Sigmoid colon (tissue), 4 donors: ENCODE measurements around the gene CXCL5.

Experiments
- CTCF ChIP-seq, 4 experiments: fragments of 450-650 bp in 3 of 4; fragments of 200-600 bp in 1 of 4; IDR thresholded peaks; one replicate each; pipeline ENCODE4 v1.5.1; 2016 to 2019; ENCODE audit warnings: antibody characterized with exemption in 4 of 4, mild to moderate bottlenecking in 3 of 4, moderate library complexity in 2 of 4
- EP300 ChIP-seq, 4 donors: sonication (generic); formaldehyde crosslinking; IDR thresholded peaks; one replicate each; pipeline ENCODE4 v1.6.1; 2017; ENCODE audit warnings: antibody characterized with exemption in 4 of 4
- POLR2A ChIP-seq, 2 donors: fragments of 450-650 bp; IDR thresholded peaks; one replicate each; pipeline ENCODE4 v1.6.1; 2016; ENCODE audit warnings: antibody characterized with exemption in 2 of 2, mild to moderate bottlenecking in 2 of 2, moderate library complexity in 2 of 2
- POLR2AphosphoS5 ChIP-seq, 4 donors: sonication (generic); formaldehyde crosslinking; IDR thresholded peaks; one replicate each; pipeline ENCODE4 v1.6.1; 2017; ENCODE audit warnings: antibody characterized with exemption in 4 of 4

GRCh38 chr4:74005528-74005927, 7.1 kb upstream of the CXCL5 start:
- TF ChIP-seq CTCF (IDR thresholded peaks at IDR 0.05), result no peak
- TF ChIP-seq POLR2A (IDR thresholded peaks at IDR 0.05), result no peak
- TF ChIP-seq POLR2AphosphoS5 (IDR thresholded peaks at IDR 0.05), result no peak
- no peak for TF ChIP-seq EP300 (IDR thresholded peaks at IDR 0.05)
